Activated naive CD8-positive, alpha-beta T cell (primary cell): ENCODE results near the gene FOXM1.

Experiments
- H3K27ac Mint-ChIP-seq: one replicate; pipeline ENCODE4 v1.8.0; 2021; ENCODE audit warnings: mixed read lengths
- H3K27me3 Mint-ChIP-seq: one replicate; pipeline ENCODE4 v1.8.0; 2021; ENCODE audit warnings: mixed read lengths
- H3K36me3 Mint-ChIP-seq: one replicate; pipeline ENCODE4 v1.8.0; 2021; ENCODE audit warnings: mixed read lengths
- H3K4me1 Mint-ChIP-seq: one replicate; pipeline ENCODE4 v1.8.0; 2021; ENCODE audit warnings: low read depth, mixed read lengths
- H3K4me3 Mint-ChIP-seq: one replicate; pipeline ENCODE4 v1.8.0; 2021; ENCODE audit warnings: mild to moderate bottlenecking, mixed read lengths
- H3K9me3 Mint-ChIP-seq: one replicate; pipeline ENCODE4 v1.8.0; 2021; ENCODE audit warnings: low read depth, mixed read lengths

The FOXM1 gene

GRCh38 chr12:2858944-2859421 lies 18.0 kb downstream of the FOXM1 start:
- Mint-ChIP-seq H3K36me3 (peaks cover 2% of the 10 kb centered on the region), H3K4me3 (no peak overlapping the region), H3K9me3 (no peaks in the 10 kb centered on the region), H3K4me1 (no peaks in the 10 kb centered on the region), H3K27me3 (no peaks in the 10 kb centered on the region), H3K27ac (no peak overlapping the region)

GRCh38 chr12:2858334-2858733 lies 18.6 kb downstream of the FOXM1 start:
- peaks cover 2% of the 10 kb centered on the region for H3K36me3 Mint-ChIP-seq
- no peaks in the 10 kb centered on the region for H3K9me3 Mint-ChIP-seq
- H3K4me1 Mint-ChIP-seq: no peaks in the 10 kb centered on the region
- no peak overlapping the region for H3K4me3 Mint-ChIP-seq
- H3K27me3 Mint-ChIP-seq: no peaks in the 10 kb centered on the region
- no peak overlapping the region for H3K27ac Mint-ChIP-seq

GRCh38 chr12:2857576-2857975 lies 19.4 kb downstream of the FOXM1 start:
- no peak overlapping the region for H3K4me3 Mint-ChIP-seq
- no peaks in the 10 kb centered on the region for H3K27me3 Mint-ChIP-seq
- H3K4me1 Mint-ChIP-seq: no peaks in the 10 kb centered on the region
- H3K27ac Mint-ChIP-seq: no peak overlapping the region
- no peaks in the 10 kb centered on the region for H3K9me3 Mint-ChIP-seq
- H3K36me3 Mint-ChIP-seq: peaks cover 2% of the 10 kb centered on the region

- no peak within 1 kb of the TSS for H3K4me3 Mint-ChIP-seq
- no peak within 1 kb of the TSS for H3K27ac Mint-ChIP-seq
- H3K36me3 Mint-ChIP-seq: peaks cover 2% of the 10 kb centered on the region
- no peaks in the 10 kb centered on the region for H3K4me1 Mint-ChIP-seq
- no peaks in the 10 kb centered on the region for H3K9me3 Mint-ChIP-seq
- H3K27me3 Mint-ChIP-seq: no peaks in the 10 kb centered on the region
Measured at GRCh38 chr12:2857021-2857431, 19.9 kb downstream of the FOXM1 start, which contains the start of gene TEX52. Gene TEX52 (minus strand): TSS chr12:2857039. CDS start chr12:2857026, 13 bp downstream.

- H3K27ac Mint-ChIP-seq: no peak overlapping the region
- no peaks in the 10 kb centered on the region for H3K27me3 Mint-ChIP-seq
- no peaks in the 10 kb centered on the region for H3K9me3 Mint-ChIP-seq
- H3K4me3 Mint-ChIP-seq: no peak overlapping the region
- peaks cover 2% of the 10 kb centered on the region for H3K36me3 Mint-ChIP-seq
- H3K4me1 Mint-ChIP-seq: no peaks in the 10 kb centered on the region
Measured at GRCh38 chr12:2856051-2856450, 20.9 kb downstream of the FOXM1 start.

GRCh38 chr12:2855546-2855945 lies 21.4 kb downstream of the FOXM1 start:
- no peaks in the 10 kb centered on the region for H3K4me1 Mint-ChIP-seq
- H3K27me3 Mint-ChIP-seq: no peaks in the 10 kb centered on the region
- peaks cover 2% of the 10 kb centered on the region for H3K36me3 Mint-ChIP-seq
- no peak overlapping the region for H3K27ac Mint-ChIP-seq
- no peaks in the 10 kb centered on the region for H3K9me3 Mint-ChIP-seq
- no peak overlapping the region for H3K4me3 Mint-ChIP-seq

- Mint-ChIP-seq H3K4me1 (no peaks in the 10 kb centered on the region), H3K9me3 (no peaks in the 10 kb centered on the region), H3K4me3 (no peak overlapping the region), H3K27me3 (no peaks in the 10 kb centered on the region), H3K36me3 (peaks cover 2% of the 10 kb centered on the region), H3K27ac (no peak overlapping the region)
Measured at GRCh38 chr12:2854669-2855453, 22.1 kb downstream of the FOXM1 start.

GRCh38 chr12:2853626-2854025 lies 23.3 kb downstream of the FOXM1 start:
- Mint-ChIP-seq H3K27ac (no peak overlapping the region), H3K4me1 (no peaks in the 10 kb centered on the region), H3K36me3 (peaks cover 2% of the 10 kb centered on the region)

GRCh38 chr12:2851931-2852330 lies 25.0 kb downstream of the FOXM1 start:
- peaks cover 4% of the 10 kb centered on the region for H3K36me3 Mint-ChIP-seq
- H3K4me1 Mint-ChIP-seq: no peaks in the 10 kb centered on the region
- H3K9me3 Mint-ChIP-seq: no peaks in the 10 kb centered on the region
- no peak overlapping the region for H3K27ac Mint-ChIP-seq
- H3K27me3 Mint-ChIP-seq: no peaks in the 10 kb centered on the region
- H3K4me3 Mint-ChIP-seq: no peak overlapping the region

More at GRCh38 chr12:2853626-2854025, 23.3 kb downstream of the FOXM1 start:
- Mint-ChIP-seq H3K9me3 (no peaks in the 10 kb centered on the region), H3K4me3 (no peak overlapping the region), H3K27me3 (no peaks in the 10 kb centered on the region)

GRCh38 chr12:2845280-2845679 lies 31.7 kb downstream of the FOXM1 start:
- no peaks in the 10 kb centered on the region for H3K27me3 Mint-ChIP-seq
- no peak overlapping the region for H3K4me3 Mint-ChIP-seq
- H3K27ac Mint-ChIP-seq: no peak overlapping the region
- peaks cover 2% of the 10 kb centered on the region for H3K4me1 Mint-ChIP-seq
- peaks cover 7% of the 10 kb centered on the region for H3K36me3 Mint-ChIP-seq
- no peaks in the 10 kb centered on the region for H3K9me3 Mint-ChIP-seq

- H3K36me3 Mint-ChIP-seq: peaks cover 9% of the 10 kb centered on the region
- H3K27me3 Mint-ChIP-seq: no peaks in the 10 kb centered on the region
- no peak overlapping the region for H3K4me3 Mint-ChIP-seq
- no peaks in the 10 kb centered on the region for H3K9me3 Mint-ChIP-seq
- H3K27ac Mint-ChIP-seq: no peak overlapping the region
- peaks cover 2% of the 10 kb centered on the region for H3K4me1 Mint-ChIP-seq
Measured at GRCh38 chr12:2844786-2845185, 32.2 kb downstream of the FOXM1 start.

GRCh38 chr12:2842948-2843347 lies 34.0 kb downstream of the FOXM1 start:
- peaks cover 12% of the 10 kb centered on the region for H3K36me3 Mint-ChIP-seq
- no peaks in the 10 kb centered on the region for H3K27me3 Mint-ChIP-seq
- no peak overlapping the region for H3K4me3 Mint-ChIP-seq
- H3K4me1 Mint-ChIP-seq: peaks cover 2% of the 10 kb centered on the region
- no peak overlapping the region for H3K27ac Mint-ChIP-seq
- H3K9me3 Mint-ChIP-seq: no peaks in the 10 kb centered on the region

- Mint-ChIP-seq H3K36me3 (peaks cover 13% of the 10 kb centered on the region), H3K4me3 (no peak overlapping the region), H3K4me1 (peaks cover 2% of the 10 kb centered on the region), H3K27me3 (no peaks in the 10 kb centered on the region), H3K27ac (no peak overlapping the region), H3K9me3 (no peaks in the 10 kb centered on the region)
Measured at GRCh38 chr12:2841056-2841650, 35.8 kb downstream of the FOXM1 start.

- H3K9me3 Mint-ChIP-seq: no peaks in the 10 kb centered on the region
- H3K36me3 Mint-ChIP-seq: peaks cover 9% of the 10 kb centered on the region
- no peaks in the 10 kb centered on the region for H3K27me3 Mint-ChIP-seq
- H3K4me3 Mint-ChIP-seq: no peak overlapping the region
- H3K4me1 Mint-ChIP-seq: peaks cover 13% of the 10 kb centered on the region
- H3K27ac Mint-ChIP-seq: no peak overlapping the region
Measured at GRCh38 chr12:2836574-2836973, 40.4 kb downstream of the FOXM1 start.

GRCh38 chr12:2835691-2836403 lies 41.1 kb downstream of the FOXM1 start:
- Mint-ChIP-seq H3K36me3 (peaks cover 10% of the 10 kb centered on the region), H3K27ac (no peak overlapping the region), H3K4me1 (peaks cover 13% of the 10 kb centered on the region), H3K9me3 (no peaks in the 10 kb centered on the region), H3K27me3 (no peaks in the 10 kb centered on the region), H3K4me3 (no peak overlapping the region)
